GM12873 (cell line): ENCODE results near the gene OR2J2.
"Not testable (repeated sequence)": the region's sequence is repeated elsewhere in the genome, so short reads cannot be mapped to it uniquely, and the experiment has no call there.

Source experiments
- TF ChIP-seq, protein P1 (sequence below): IDR thresholded peaks from 2 replicates; pipeline ENCODE4 v1.5.1; 2012; ENCODE audit warnings: low read depth, mild to moderate bottlenecking, moderate library complexity, low read length, control low read depth; ENCODE audit not compliant: insufficient read depth; ENCODE audit errors: missing control alignments

The OR2J2 gene

DNA sequence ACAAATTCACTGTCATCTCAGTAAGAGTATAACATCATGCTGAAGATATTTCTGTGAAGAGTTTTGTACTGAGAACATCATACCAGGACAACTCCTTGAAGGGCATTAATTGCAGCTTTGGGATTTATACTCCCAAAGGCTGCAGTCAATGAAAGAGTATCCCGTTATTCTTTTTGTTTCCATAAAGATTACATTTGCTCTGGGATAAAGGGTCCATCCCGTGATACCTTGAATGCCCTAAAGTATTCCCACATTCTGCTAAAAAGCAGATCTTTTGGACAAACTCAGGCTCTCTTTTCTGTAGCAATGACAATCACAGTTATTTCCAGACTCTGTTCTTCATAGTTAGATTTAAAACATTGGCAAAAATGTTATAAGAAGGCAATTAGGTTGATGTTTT lies at the start of gene OR2J2:
OR2J2 (plus strand) TSS at position 301 of the 400 bp plus-strand sequence. CDS start 2,729 bp downstream, outside the sequence.
- TF ChIP-seq, protein P1, sequence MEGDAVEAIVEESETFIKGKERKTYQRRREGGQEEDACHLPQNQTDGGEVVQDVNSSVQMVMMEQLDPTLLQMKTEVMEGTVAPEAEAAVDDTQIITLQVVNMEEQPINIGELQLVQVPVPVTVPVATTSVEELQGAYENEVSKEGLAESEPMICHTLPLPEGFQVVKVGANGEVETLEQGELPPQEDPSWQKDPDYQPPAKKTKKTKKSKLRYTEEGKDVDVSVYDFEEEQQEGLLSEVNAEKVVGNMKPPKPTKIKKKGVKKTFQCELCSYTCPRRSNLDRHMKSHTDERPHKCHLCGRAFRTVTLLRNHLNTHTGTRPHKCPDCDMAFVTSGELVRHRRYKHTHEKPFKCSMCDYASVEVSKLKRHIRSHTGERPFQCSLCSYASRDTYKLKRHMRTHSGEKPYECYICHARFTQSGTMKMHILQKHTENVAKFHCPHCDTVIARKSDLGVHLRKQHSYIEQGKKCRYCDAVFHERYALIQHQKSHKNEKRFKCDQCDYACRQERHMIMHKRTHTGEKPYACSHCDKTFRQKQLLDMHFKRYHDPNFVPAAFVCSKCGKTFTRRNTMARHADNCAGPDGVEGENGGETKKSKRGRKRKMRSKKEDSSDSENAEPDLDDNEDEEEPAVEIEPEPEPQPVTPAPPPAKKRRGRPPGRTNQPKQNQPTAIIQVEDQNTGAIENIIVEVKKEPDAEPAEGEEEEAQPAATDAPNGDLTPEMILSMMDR = not testable (repeated sequence)

DNA sequence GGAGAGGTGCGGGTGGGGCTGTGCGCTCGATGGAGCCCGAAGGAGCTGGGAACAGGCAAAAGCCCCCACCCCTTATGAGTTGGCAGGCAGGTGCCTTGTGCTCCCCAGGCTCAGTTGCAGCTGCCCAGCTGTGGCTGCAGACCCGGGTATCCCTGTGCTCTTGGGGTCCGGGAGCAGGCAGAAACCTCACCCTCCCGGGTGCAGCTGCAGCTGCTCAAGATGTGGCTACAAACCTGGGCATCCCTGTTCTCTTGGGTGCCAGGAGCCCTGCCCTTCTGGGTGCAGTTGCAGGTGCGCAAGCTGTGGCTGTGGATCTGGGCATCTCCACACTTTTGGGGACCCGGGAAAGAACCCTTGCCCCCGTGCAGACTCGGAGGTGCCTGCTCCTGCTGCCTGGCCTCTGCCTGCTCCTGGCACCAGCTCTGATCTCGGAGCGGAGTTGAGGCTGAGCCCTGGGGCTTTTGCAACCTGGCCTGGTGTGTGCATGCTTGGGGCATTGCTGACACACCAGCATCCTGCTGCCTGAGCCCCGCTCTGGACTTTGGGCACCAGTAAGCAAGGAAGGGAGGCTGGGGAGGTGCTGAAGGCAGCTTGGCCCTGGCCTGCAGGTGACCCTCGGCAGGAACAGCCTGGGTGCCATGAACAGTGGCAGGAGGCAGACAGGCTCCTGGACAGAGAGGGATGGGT lies 41.2 kb upstream of the OR2J2 start:
- TF ChIP-seq, protein P1 = no peak

DNA sequence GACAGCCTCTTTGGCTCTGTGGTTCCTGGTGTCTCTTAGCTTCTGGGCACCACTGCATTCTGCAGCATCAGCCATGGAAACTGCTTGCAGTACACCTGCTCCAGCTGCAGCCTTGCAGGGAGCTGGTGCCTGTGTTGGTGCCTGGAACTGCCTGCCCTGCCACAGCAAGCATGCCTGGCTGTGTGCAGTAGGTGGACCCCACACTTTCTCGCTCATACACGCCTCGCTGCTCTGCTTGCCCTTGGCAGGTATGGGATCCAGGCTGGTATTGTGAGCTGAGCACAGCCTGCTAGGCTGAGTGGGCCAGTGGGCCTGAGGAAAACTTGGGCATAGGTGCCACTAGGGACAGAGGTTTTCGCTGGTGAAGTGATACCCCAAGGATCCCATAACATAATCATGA lies 40.1 kb upstream of the OR2J2 start:
- TF ChIP-seq, protein P1 = no peak

DNA sequence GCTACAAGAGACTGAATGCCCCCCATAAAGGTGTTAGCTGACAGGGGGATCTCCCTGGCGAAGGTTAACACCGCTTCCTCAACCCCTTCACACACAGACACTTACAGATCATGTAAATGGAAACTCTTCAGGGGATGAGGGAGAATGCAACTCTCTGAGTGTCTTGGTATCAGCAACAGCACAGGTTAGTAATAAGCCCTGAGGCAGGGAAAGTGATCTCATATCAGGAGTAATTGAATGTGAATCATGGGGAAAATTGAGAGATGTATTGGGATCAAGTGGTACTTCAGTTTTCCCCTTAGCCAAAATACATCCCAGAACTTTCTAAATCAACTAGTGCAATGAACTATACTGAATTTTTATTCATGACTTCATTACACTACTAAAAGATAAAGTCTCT lies 39.0 kb upstream of the OR2J2 start:
- TF ChIP-seq, protein P1 = no peak

DNA sequence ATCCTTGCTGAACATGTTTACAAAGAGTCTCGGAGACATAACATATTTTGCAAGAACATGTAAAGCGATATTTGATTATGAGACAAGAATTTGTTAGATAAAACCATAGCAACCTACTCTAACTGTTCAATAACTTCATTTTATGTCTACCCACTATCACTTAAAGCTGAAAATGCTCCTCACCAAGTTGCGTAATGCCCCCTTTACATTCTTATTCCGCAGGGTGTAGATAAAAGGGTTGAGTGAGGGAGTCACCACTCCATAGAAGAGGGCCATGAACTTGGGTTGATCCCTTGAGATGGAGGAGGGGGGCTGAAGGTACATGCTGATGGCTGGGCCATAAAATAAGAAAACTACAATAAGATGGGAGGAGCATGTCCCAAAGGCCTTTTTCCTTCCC lies 33.0 kb upstream of the OR2J2 start:
- TF ChIP-seq, protein P1 = no peak

DNA sequence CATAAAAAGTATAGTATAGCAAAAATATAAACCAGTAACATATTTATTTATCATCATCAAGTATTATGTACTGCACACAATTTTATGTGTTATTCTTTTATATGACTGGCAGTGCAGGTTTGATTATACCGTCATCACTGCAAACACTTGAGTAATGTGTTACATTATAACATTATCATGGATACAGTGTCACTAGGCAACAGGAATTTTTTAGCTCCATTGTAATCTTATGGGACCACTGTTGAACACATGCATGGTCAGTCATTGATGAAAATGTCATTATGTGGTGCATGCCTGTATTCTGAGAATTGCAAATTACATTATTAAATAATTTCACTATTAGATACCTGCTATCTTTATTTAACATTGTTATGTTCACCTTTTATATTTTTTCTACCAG lies 29.1 kb upstream of the OR2J2 start:
- TF ChIP-seq, protein P1 = no peak

DNA sequence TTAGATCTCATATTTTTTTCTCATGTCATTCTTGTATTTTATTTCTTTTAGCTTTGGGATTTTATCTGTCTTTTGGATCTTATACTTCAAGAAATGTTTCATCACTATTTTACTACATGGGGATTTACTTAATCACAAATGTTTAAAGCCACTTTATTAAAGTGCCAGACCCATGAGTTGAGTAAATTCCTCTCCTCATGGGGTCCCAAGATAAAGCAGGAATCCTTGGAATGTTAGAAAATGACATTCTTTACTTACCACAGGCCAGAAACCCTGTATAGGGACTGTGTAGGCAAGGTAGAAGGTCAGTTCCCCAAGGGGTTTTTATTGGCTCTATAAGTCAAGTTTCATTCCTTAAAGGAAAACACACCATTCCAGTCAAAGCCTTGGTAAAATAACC lies 28.4 kb upstream of the OR2J2 start:
- TF ChIP-seq, protein P1 = no peak

DNA sequence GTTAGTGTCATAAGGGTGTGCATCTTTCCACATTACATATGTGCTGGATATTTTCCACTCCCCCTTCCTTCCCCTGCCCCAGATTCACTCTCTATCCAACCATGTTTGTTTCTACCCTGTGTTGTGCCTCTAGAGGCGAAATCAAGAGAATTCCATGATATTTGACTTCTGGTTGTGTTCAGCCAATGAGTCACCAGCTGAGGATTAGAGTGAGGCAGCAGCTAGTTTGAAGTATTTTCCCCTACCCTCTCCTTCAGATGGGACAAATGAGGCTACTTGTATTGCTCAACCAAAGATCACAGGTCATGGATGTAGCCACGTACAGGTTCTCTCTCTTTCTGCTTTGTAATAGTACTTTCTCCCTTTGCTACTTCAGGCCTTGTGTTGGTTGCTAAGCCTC lies 24.5 kb upstream of the OR2J2 start:
- TF ChIP-seq, protein P1 = no peak
